ENCODE measurements around the gene LHFPL2.

DNA sequence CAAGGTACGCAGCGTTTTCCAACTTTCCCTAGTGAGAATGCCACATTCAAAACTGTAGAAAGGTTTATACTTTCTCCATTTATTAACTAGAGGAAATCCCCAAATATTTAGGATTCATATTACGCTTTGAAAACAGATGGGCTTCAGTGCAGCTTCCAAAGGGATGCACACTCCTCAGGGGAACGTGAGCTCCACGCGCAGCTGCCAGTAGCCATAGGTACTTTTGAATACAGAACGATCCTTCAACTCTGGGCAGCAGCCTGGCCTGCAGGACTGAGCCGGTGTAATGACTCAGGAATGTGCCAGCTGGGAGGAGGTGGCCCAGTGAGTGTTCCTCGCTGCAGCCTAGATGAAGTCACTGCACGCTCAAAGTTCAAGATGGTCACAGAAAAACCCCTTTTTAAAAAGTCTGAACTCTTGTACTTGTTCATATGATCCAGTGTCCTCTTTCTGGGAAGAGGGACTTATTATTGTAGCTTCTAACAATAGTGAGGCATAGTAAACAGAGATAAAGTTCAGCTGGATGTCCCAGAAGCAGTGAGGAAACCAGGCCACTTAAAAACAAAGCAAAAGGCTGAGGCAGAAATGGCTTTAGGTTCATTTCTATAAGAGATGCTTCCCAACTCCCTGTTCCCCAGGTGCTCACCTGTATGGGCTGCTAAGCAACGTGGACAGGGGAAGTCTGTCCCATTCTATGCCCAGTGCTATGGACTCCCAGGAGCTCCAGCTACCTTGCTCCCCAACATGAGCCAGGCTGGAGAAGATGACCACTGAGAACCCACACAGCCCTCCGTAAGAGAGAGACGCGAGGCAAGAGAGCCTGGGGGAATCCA, 130.0 kb downstream of the LHFPL2 start:
- TF ChIP-seq RCOR1 (IDR thresholded peaks at IDR 0.05; ENCODE audit: insufficient replicate concordance, low read length) (peak; percentile 89), POLR2A (IDR thresholded peaks at IDR 0.05; ENCODE audit: low read depth, low read length) (peak; percentile 41), CHD1 (IDR thresholded peaks at IDR 0.05; ENCODE audit: low read depth, low read length) (no peak)
- TF ChIP-seq, protein P1, sequence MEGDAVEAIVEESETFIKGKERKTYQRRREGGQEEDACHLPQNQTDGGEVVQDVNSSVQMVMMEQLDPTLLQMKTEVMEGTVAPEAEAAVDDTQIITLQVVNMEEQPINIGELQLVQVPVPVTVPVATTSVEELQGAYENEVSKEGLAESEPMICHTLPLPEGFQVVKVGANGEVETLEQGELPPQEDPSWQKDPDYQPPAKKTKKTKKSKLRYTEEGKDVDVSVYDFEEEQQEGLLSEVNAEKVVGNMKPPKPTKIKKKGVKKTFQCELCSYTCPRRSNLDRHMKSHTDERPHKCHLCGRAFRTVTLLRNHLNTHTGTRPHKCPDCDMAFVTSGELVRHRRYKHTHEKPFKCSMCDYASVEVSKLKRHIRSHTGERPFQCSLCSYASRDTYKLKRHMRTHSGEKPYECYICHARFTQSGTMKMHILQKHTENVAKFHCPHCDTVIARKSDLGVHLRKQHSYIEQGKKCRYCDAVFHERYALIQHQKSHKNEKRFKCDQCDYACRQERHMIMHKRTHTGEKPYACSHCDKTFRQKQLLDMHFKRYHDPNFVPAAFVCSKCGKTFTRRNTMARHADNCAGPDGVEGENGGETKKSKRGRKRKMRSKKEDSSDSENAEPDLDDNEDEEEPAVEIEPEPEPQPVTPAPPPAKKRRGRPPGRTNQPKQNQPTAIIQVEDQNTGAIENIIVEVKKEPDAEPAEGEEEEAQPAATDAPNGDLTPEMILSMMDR (conservative IDR thresholded peaks at IDR 0.05; ENCODE audit: low read depth, low read length): no peak
- TF ChIP-seq, protein P2, sequence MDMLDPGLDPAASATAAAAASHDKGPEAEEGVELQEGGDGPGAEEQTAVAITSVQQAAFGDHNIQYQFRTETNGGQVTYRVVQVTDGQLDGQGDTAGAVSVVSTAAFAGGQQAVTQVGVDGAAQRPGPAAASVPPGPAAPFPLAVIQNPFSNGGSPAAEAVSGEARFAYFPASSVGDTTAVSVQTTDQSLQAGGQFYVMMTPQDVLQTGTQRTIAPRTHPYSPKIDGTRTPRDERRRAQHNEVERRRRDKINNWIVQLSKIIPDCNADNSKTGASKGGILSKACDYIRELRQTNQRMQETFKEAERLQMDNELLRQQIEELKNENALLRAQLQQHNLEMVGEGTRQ (IDR thresholded peaks at IDR 0.05; ENCODE audit: low read depth, low read length): no peak

All from IMR-90 (cell line).